Mesenchymal stem cell (in vitro differentiated cells and primary cell): ENCODE data around the gene PADI4.
A peak's percentile ranks its signal among the peaks of the same experiment; 100 is the strongest.

ENCODE experiments used
- DNase-seq: peaks from one replicate; pipeline ENCODE4 v3.0.0-alpha.2; 2013
- H2AFZ ChIP-seq: one replicate; pipeline ENCODE4 v1.6.1; 2013; ENCODE audit warnings: low read depth, mild to moderate bottlenecking, control low read depth, inconsistent platforms, low read length, moderate library complexity
- H2AK5ac ChIP-seq: 2 replicates; pipeline ENCODE4 v1.6.1; 2013; ENCODE audit warnings: low read length, moderate library complexity, mild to moderate bottlenecking, inconsistent platforms; ENCODE audit not compliant: severe bottlenecking
- H2BK120ac ChIP-seq: one replicate; pipeline ENCODE4 v1.6.1; 2013; ENCODE audit warnings: low read depth, mild to moderate bottlenecking, inconsistent platforms, low read length, moderate library complexity
- H2BK12ac ChIP-seq, 2 experiments: one replicate each; pipeline ENCODE4 v1.6.1; 2013; ENCODE audit warnings: inconsistent platforms in 2 of 2, low read length in 2 of 2, mild to moderate bottlenecking in 2 of 2, moderate library complexity in 2 of 2, control low read depth in 1 of 2
- H2BK15ac ChIP-seq: one replicate; pipeline ENCODE4 v1.6.1; 2013; ENCODE audit warnings: mild to moderate bottlenecking, low read depth, inconsistent platforms; ENCODE audit not compliant: poor library complexity, severe bottlenecking
- H2BK5ac ChIP-seq: 2 replicates; pipeline ENCODE4 v1.6.1; 2013; ENCODE audit warnings: low read depth, mild to moderate bottlenecking, low read length, control low read depth, inconsistent platforms; ENCODE audit not compliant: poor library complexity, severe bottlenecking
- H3K14ac ChIP-seq, 2 experiments: one replicate each; pipeline ENCODE4 v1.6.1; 2013; ENCODE audit warnings: inconsistent platforms in 2 of 2, low read length in 2 of 2, control low read depth in 1 of 2, mild to moderate bottlenecking in 1 of 2, moderate library complexity in 1 of 2
- H3K18ac ChIP-seq, 2 experiments: one replicate each; pipeline ENCODE4 v1.6.1; 2013; ENCODE audit warnings: inconsistent platforms in 2 of 2, low read length in 2 of 2, control low read depth in 1 of 2, low read depth in 1 of 2, mild to moderate bottlenecking in 1 of 2
- H3K23ac ChIP-seq, 2 experiments: one replicate each; pipeline ENCODE4 v1.6.1; 2013; ENCODE audit warnings: inconsistent platforms in 2 of 2, low read length in 2 of 2, mild to moderate bottlenecking in 2 of 2, moderate library complexity in 2 of 2, control low read depth in 1 of 2
- H3K27ac ChIP-seq: 2 replicates; pipeline ENCODE4 v1.5.1; 2013; ENCODE audit warnings: mild to moderate bottlenecking, moderate library complexity, low read length, control low read depth, inconsistent platforms; ENCODE audit not compliant: poor library complexity, severe bottlenecking
- H3K27me3 ChIP-seq, 2 experiments: 2 replicates each; pipeline versions ENCODE4 v1.6.1 to v1.7.0; 2013; ENCODE audit warnings: low read length in 2 of 2, mild to moderate bottlenecking in 2 of 2, moderate library complexity in 2 of 2, control low read depth in 1 of 2, inconsistent platforms in 1 of 2; ENCODE audit not compliant: control insufficient read depth in 1 of 2, insufficient read depth in 1 of 2
- H3K36me3 ChIP-seq, 2 experiments: 2 replicates each; pipeline versions ENCODE4 v1.6.1 to v1.7.0; 2013; ENCODE audit warnings: low read length in 2 of 2, control low read depth in 1 of 2, inconsistent platforms in 1 of 2, low read depth in 1 of 2, mild to moderate bottlenecking in 1 of 2; ENCODE audit not compliant: insufficient read depth in 2 of 2, control insufficient read depth in 1 of 2
- H3K4ac ChIP-seq, 2 experiments: one replicate each; pipeline ENCODE4 v1.6.1; 2013; ENCODE audit warnings: inconsistent platforms in 2 of 2, low read length in 2 of 2, mild to moderate bottlenecking in 2 of 2, moderate library complexity in 2 of 2, control low read depth in 1 of 2, low read depth in 1 of 2
- H3K4me1 ChIP-seq: 2 replicates; pipeline ENCODE4 v1.6.1; 2013; ENCODE audit warnings: low read depth, low read length, control low read depth; ENCODE audit not compliant: control insufficient read depth, insufficient read depth
- H3K4me2 ChIP-seq: 2 replicates; pipeline ENCODE4 v1.6.1; 2013; ENCODE audit warnings: low read length, mild to moderate bottlenecking, inconsistent platforms; ENCODE audit not compliant: poor library complexity, severe bottlenecking
- H3K4me3 ChIP-seq, 2 experiments: 2 replicates each; pipeline versions ENCODE4 v1.5.1 to v1.7.0; 2013; ENCODE audit warnings: low read length in 2 of 2, mild to moderate bottlenecking in 2 of 2, control low read depth in 1 of 2, low read depth in 1 of 2; ENCODE audit not compliant: insufficient read depth in 1 of 2
- H3K79me1 ChIP-seq: replicated peaks from 2 replicates; pipeline ENCODE4 v1.6.1; 2013; ENCODE audit warnings: mild to moderate bottlenecking, control low read depth, low read length, inconsistent platforms; ENCODE audit not compliant: poor library complexity, severe bottlenecking
- H3K9ac ChIP-seq: 2 replicates; pipeline ENCODE4 v1.7.0; 2013; ENCODE audit warnings: mild to moderate bottlenecking, low read length, moderate library complexity
- H3K9me3 ChIP-seq: 2 replicates; pipeline ENCODE4 v1.7.0; 2013; ENCODE audit warnings: mild to moderate bottlenecking, low read length; ENCODE audit not compliant: control insufficient read depth
- H4K8ac ChIP-seq: one replicate; pipeline ENCODE4 v1.6.1; 2013; ENCODE audit warnings: inconsistent platforms, mild to moderate bottlenecking, low read length, moderate library complexity
- H4K91ac ChIP-seq: one replicate; pipeline ENCODE4 v1.6.1; 2013; ENCODE audit warnings: mild to moderate bottlenecking, low read length, inconsistent platforms
- WGBS: methylation state at CpG from one replicate; pipeline ENCODE4 v1.1.7; 2013; ENCODE audit warnings: mixed read lengths; 5-methylcytosine and 5-hydroxymethylcytosine counted together

The PADI4 gene

GRCh38 chr1:17296086-17296485, 11.9 kb upstream of the PADI4 start:
- Histone ChIP-seq H3K27me3 (peaks cover 13 to 70% of the 10 kb centered on the region in 2 experiments), H2BK12ac (no peak overlapping the region), H3K36me3 (no peaks in the 10 kb centered on the region), H4K91ac (no peak overlapping the region), H2AK5ac (no peak overlapping the region), H3K9ac (no peak overlapping the region), H3K18ac (no peak overlapping the region), H2BK15ac (no peak overlapping the region), H3K4ac (no peak overlapping the region), H4K8ac (no peak overlapping the region), H2BK5ac (no peak overlapping the region), H2AFZ (no peak overlapping the region), H3K4me2 (no peak overlapping the region), H3K79me1 (no peaks in the 10 kb centered on the region), H3K14ac (no peak overlapping the region), H3K27ac (no peak overlapping the region), H3K4me1 (peaks cover 1% of the 10 kb centered on the region), H3K4me3 (no peak overlapping the region), H3K9me3 (peaks cover 4% of the 10 kb centered on the region), H3K23ac (no peak overlapping the region), H2BK120ac (no peak overlapping the region)
- DNase-seq: no peak
- WGBS: 79% methylated on average over 5 of the region's 5 CpGs

DNA sequence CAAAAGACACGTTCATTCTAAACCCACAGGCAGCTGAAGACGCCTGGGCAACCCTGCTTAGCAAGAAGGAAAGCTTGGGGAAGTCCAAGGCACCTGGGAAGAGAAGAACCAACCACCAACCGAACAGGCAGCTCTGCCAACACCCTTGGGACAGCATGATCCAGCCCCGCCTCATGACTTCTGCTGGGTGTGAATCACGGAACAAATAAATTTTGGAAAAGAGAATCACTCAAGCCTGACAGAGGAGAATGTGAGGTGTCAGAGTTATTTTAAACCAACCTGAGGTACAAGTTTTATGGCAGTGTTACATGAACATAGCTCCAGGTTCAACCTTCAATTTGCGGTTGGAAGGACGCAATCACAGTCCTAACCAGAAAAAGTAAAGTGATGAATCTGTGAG, 10.0 kb upstream of the PADI4 start:
- H3K79me1 ChIP-seq: no peaks in the 10 kb centered on the region
- no peak overlapping the region for H3K14ac ChIP-seq
- 85% methylated on average over 7 of the region's 7 CpGs for WGBS
- no peak overlapping the region for H3K27ac ChIP-seq
- H3K9me3 ChIP-seq: peaks cover 18% of the 10 kb centered on the region
- no peaks in the 10 kb centered on the region for H3K36me3 ChIP-seq
- H2BK5ac ChIP-seq: no peak overlapping the region
- no peaks in the 10 kb centered on the region for H3K4me1 ChIP-seq
- H2BK12ac ChIP-seq: no peak overlapping the region
- no peak overlapping the region for H2AFZ ChIP-seq
- no peak overlapping the region for H2AK5ac ChIP-seq
- H3K27me3 ChIP-seq: peaks cover 13 to 63% of the 10 kb centered on the region in 2 experiments
- no peak overlapping the region for H3K4ac ChIP-seq
- no peak overlapping the region for H4K8ac ChIP-seq
- H3K18ac ChIP-seq: no peak overlapping the region
- no peak overlapping the region for H4K91ac ChIP-seq
- H2BK120ac ChIP-seq: no peak overlapping the region
- H3K4me2 ChIP-seq: no peak overlapping the region
- no peak overlapping the region for H3K23ac ChIP-seq
- H3K4me3 ChIP-seq: no peak overlapping the region
- no peak overlapping the region for H3K9ac ChIP-seq
- DNase-seq: no peak
- no peak overlapping the region for H2BK15ac ChIP-seq

DNA sequence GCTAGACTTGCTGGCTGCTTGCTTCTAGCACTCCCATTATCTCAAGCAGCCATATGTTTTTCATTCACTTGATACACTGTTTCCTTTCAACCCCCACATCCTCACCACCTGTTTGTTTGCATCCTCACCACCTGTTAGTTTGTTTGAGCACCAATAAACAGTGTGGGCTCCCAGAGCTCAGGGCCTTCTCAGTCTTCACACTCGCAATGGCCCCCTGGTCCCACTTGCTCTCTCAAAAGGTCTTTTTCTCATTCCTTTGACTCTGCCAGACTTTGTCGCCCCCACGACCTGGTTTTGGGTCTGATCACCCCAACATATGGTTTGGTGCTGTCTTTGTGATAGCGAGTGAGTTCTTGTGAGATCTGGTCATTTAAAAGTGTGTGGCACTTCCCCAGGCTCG, 6.2 kb upstream of the PADI4 start:
- no peak overlapping the region for H4K8ac ChIP-seq
- 60% methylated on average over 3 of the region's 5 CpGs for WGBS
- no peak overlapping the region for H2AFZ ChIP-seq
- no peak overlapping the region for H2AK5ac ChIP-seq
- H3K27ac ChIP-seq: no peak overlapping the region
- peaks cover 6% of the 10 kb centered on the region for H3K4me1 ChIP-seq
- DNase-seq: peak; percentile 4
- H3K4ac ChIP-seq: no peak overlapping the region
- no peak overlapping the region for H2BK120ac ChIP-seq
- H2BK12ac ChIP-seq: no peak overlapping the region
- no peak overlapping the region for H4K91ac ChIP-seq
- H3K4me2 ChIP-seq: no peak overlapping the region
- H3K9me3 ChIP-seq: peaks cover 22% of the 10 kb centered on the region
- no peak overlapping the region for H3K23ac ChIP-seq
- no peak overlapping the region for H3K18ac ChIP-seq
- H3K79me1 ChIP-seq: no peaks in the 10 kb centered on the region
- H3K4me3 ChIP-seq: no peak overlapping the region
- H3K36me3 ChIP-seq: no peaks in the 10 kb centered on the region
- H2BK5ac ChIP-seq: no peak overlapping the region
- no peak overlapping the region for H3K14ac ChIP-seq
- H3K27me3 ChIP-seq: peaks cover 0 to 69% of the 10 kb centered on the region in 2 experiments
- H3K9ac ChIP-seq: no peak overlapping the region
- H2BK15ac ChIP-seq: no peak overlapping the region

DNA sequence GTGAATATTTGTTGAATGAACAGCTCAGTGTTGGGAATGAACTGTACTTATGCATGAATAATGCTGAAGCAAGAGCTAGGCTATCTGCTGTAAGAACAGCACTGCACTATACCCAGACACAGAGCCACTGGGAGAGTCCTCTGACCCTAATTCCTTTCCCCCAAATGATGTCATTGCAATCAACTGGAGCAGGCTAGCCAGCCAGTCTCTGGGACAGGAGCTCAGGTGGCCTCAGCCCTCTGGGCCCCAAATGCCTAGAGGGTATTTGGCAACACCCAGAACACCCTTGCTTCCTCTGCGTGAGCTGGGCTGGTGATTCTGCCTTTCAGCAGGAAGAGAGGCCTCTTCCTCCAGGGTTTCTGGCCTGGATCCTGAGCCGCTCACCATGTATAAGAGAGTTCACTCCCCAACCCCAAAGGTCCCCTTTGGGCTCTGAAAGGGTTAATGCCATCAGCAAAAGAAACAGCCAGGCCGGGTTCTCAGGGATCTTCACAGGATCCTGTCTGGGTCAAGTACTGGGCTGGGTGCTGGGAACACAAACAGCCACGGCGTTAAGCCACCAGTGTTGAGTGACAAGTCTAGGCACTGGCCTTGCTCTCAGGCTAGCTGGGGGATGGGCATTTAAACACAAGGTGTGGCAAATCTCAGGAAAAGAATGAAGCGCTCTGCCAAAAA, 3.7 kb upstream of the PADI4 start:
- no peak overlapping the region for H3K4me2 ChIP-seq
- no peak overlapping the region for H3K4ac ChIP-seq
- H4K8ac ChIP-seq: no peak overlapping the region
- no peak overlapping the region for H3K9ac ChIP-seq
- no peak overlapping the region for H2BK15ac ChIP-seq
- H3K27me3 ChIP-seq: peaks cover 0 to 74% of the 10 kb centered on the region in 2 experiments
- peaks cover 22% of the 10 kb centered on the region for H3K9me3 ChIP-seq
- H2AFZ ChIP-seq: no peak overlapping the region
- no peak overlapping the region for H3K27ac ChIP-seq
- no peak overlapping the region for H3K23ac ChIP-seq
- peaks cover 13% of the 10 kb centered on the region for H3K4me1 ChIP-seq
- H4K91ac ChIP-seq: no peak overlapping the region
- H2BK12ac ChIP-seq: no peak overlapping the region
- 46% methylated on average over 6 of the region's 6 CpGs for WGBS
- no peaks in the 10 kb centered on the region for H3K79me1 ChIP-seq
- no peak overlapping the region for H3K14ac ChIP-seq
- H3K4me3 ChIP-seq: no peak overlapping the region
- no peaks in the 10 kb centered on the region for H3K36me3 ChIP-seq
- no peak overlapping the region for H2AK5ac ChIP-seq
- H2BK5ac ChIP-seq: no peak overlapping the region
- H2BK120ac ChIP-seq: no peak overlapping the region
- H3K18ac ChIP-seq: no peak overlapping the region
- peak; percentile 32 for DNase-seq
